OCI-LY3 (cell line): ENCODE data around the gene ATRX.
"Not testable (repeated sequence)": the region's sequence is repeated elsewhere in the genome, so short reads cannot be mapped to it uniquely, and the experiment has no call there.

Source experiments
- H2AFZ ChIP-seq: fragments of 200-600, 300-600 bp; shearing (Covaris generic); 2 replicates; pipeline ENCODE4 v1.6.0; 2014; ENCODE audit warnings: antibody characterized with exemption, low read depth, low read length
- H3K27ac ChIP-seq: fragments of 200-600, 300-600 bp; sonication (generic); 2 replicates; pipeline ENCODE4 v1.5.1; 2014; ENCODE audit warnings: mild to moderate bottlenecking, low read length, moderate library complexity, mixed read lengths
- H3K27me3 ChIP-seq: fragments of 200-600, 300-600 bp; sonication (generic); 2 replicates; pipeline ENCODE4 v1.6.1; 2014; ENCODE audit warnings: low read depth, low read length, mixed read lengths
- H3K36me3 ChIP-seq: fragments of 200-600, 300-600 bp; sonication (generic); replicated peaks from 2 replicates; pipeline ENCODE3; 2014; ENCODE audit warnings: low read depth, low read length, mixed read lengths
- H3K4me1 ChIP-seq: fragments of 300-600, 200-600 bp; sonication (generic); 2 replicates; pipeline ENCODE4 v1.6.1; 2014; ENCODE audit warnings: low read length, mixed read lengths
- H3K4me2 ChIP-seq: fragments of 200-600, 300-600 bp; sonication (generic); 2 replicates; pipeline ENCODE4 v1.6.1; 2014; ENCODE audit warnings: low read length, mixed read lengths
- H3K4me3 ChIP-seq: fragments of 300-600, 200-600 bp; sonication (generic); 2 replicates; pipeline ENCODE4 v1.5.1; 2014; ENCODE audit warnings: antibody characterized with exemption, mild to moderate bottlenecking, low read length, moderate library complexity
- H3K79me2 ChIP-seq: fragments of 300-600, 200-600 bp; shearing (Covaris generic); 2 replicates; pipeline ENCODE4 v1.6.1; 2014; ENCODE audit warnings: mild to moderate bottlenecking, low read length, mixed read lengths
- H3K9ac ChIP-seq: fragments of 300-600, 200-600 bp; shearing (Covaris generic); 2 replicates; pipeline ENCODE4 v1.6.0; 2014; ENCODE audit warnings: mild to moderate bottlenecking, low read length, moderate library complexity
- H3K9me3 ChIP-seq: fragments of 200-600, 300-600 bp; shearing (Covaris generic); 2 replicates; pipeline ENCODE4 v1.6.1; 2014; ENCODE audit warnings: low read length, mixed read lengths; ENCODE audit not compliant: insufficient read depth
- H4K20me1 ChIP-seq: fragments of 200-600, 300-600 bp; sonication (generic); 2 replicates; pipeline ENCODE4 v1.6.1; 2016; ENCODE audit warnings: low read length, mixed read lengths; ENCODE audit not compliant: insufficient read depth
- CTCF ChIP-seq: fragments of 200-600, 300-600 bp; sonication (generic); IDR thresholded peaks from 2 replicates; pipeline ENCODE4 v1.5.1; 2014; ENCODE audit warnings: antibody characterized with exemption, low read length, low read depth
- EZH2phosphoT487 ChIP-seq: fragments of 200-600 bp; shearing (Covaris generic); IDR thresholded peaks from 2 replicates; pipeline ENCODE4 v1.6.1; 2018; ENCODE audit warnings: antibody characterized with exemption, mixed run types, low read depth

The ATRX gene

GRCh38 chrX:77628294-77629025, 157.6 kb downstream of the ATRX start:
- no peak overlapping the region for H3K9ac ChIP-seq
- no peaks in the 10 kb centered on the region for H3K9me3 ChIP-seq
- no peaks in the 10 kb centered on the region for H3K27me3 ChIP-seq
- no peak overlapping the region for H3K4me3 ChIP-seq
- no peak overlapping the region for H2AFZ ChIP-seq
- H3K36me3 ChIP-seq = peaks cover 19% of the 10 kb centered on the region
- H3K27ac ChIP-seq = no peak overlapping the region
- H3K79me2 ChIP-seq = peaks cover 5% of the 10 kb centered on the region
- H4K20me1 ChIP-seq = no peaks in the 10 kb centered on the region
- no peaks in the 10 kb centered on the region for H3K4me1 ChIP-seq
- H3K4me2 ChIP-seq = no peak overlapping the region
- TF ChIP-seq CTCF (peak; percentile 23), EZH2phosphoT487 (no peak)

DNA sequence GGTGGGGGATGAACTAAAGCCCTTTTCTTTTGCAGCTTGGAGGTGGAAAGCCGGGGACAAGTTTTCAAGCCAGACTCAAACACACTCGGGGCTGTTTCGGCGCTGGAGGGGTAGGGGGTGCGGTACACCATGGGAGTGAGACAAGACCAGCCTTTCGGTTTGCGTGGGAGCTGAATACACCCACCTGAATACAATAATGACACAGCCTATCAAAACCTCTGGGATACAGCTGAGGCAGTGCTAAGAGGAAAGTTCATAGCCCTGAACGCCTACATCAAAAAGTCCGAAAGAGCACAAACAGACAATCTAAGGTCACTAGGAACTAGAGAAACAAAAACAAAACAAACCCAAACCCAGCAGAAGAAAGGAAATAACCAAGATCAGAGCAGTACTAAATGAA, 163.3 kb downstream of the ATRX start:
- no peaks in the 10 kb centered on the region for H3K27me3 ChIP-seq
- H3K36me3 ChIP-seq = peaks cover 5% of the 10 kb centered on the region
- no peak overlapping the region for H3K4me3 ChIP-seq
- TF ChIP-seq CTCF (no peak), EZH2phosphoT487 (no peak)
- H3K79me2 ChIP-seq = peaks cover 15% of the 10 kb centered on the region
- H3K4me2 ChIP-seq = no peak overlapping the region
- no peak overlapping the region for H3K9ac ChIP-seq
- no peak overlapping the region for H3K27ac ChIP-seq
- no peak overlapping the region for H2AFZ ChIP-seq
- no peaks in the 10 kb centered on the region for H3K9me3 ChIP-seq
- no peaks in the 10 kb centered on the region for H3K4me1 ChIP-seq
- H4K20me1 ChIP-seq = no peaks in the 10 kb centered on the region

- Histone ChIP-seq H3K4me2 (no peak overlapping the region), H3K27me3 (no peaks in the 10 kb centered on the region), H4K20me1 (no peaks in the 10 kb centered on the region), H3K9ac (no peak overlapping the region), H3K27ac (no peak overlapping the region), H3K9me3 (no peaks in the 10 kb centered on the region), H3K36me3 (peaks cover 5% of the 10 kb centered on the region), H3K4me1 (no peaks in the 10 kb centered on the region), H2AFZ (no peak overlapping the region), H3K79me2 (peaks cover 15% of the 10 kb centered on the region), H3K4me3 (no peak overlapping the region)
- TF ChIP-seq CTCF (no peak), EZH2phosphoT487 (no peak)
These were observed 163.8 kb downstream of the ATRX start for GRCh38 chrX:77622233-77622632.

DNA sequence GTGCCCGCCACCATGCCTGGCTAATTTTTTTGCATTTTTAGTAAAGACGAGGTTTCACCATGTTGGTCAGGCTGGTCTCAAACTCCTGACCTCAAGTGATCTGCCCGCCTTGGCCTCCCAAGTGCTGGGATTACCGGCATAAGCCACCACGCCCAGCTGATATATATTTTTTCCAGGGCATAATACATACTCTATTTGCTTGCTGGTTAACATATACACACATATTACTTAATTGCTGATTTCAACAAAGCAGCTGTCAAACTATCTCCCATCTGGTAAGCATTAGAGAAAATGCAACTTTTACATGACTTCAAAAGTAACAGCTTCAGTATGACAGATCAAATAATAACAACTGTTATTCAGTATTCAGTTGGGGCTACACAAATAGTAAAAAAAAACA, 164.6 kb downstream of the ATRX start:
- not testable (repeated sequence) for H3K27me3 ChIP-seq, H3K9me3 ChIP-seq, H4K20me1 ChIP-seq, H3K27ac ChIP-seq, H3K4me3 ChIP-seq, H3K4me2 ChIP-seq, H3K9ac ChIP-seq, H3K4me1 ChIP-seq, H2AFZ ChIP-seq, H3K36me3 ChIP-seq
- peaks cover 15% of the 10 kb centered on the region for H3K79me2 ChIP-seq
